Esophagus squamous epithelium (tissue), 5 donors: ENCODE results near the gene PLEK2. TPM values are rescaled to one million over a fixed set of nuclear protein-coding genes. Genes with fewer than 3 reads are reported as not detected.

Experiments
- DNase-seq: peaks from one replicate; lab custom pipeline; 2025; lab: John Stamatoyannopoulos, UW
- H3K27ac ChIP-seq, 4 donors: fragments of 200-600 bp; sonication (generic); one replicate each; pipeline ENCODE4 v1.5.1; 2016 to 2019; ENCODE audit warnings: mild to moderate bottlenecking in 1 of 4
- H3K27me3 ChIP-seq, 4 donors: fragments of 200-600 bp; sonication (generic); 1 replicate in 3 of 4; 2 replicates in 1 of 4; pipeline versions ENCODE4 v1.5.1 to v1.6.0; 2017 to 2021; ENCODE audit warnings: antibody characterized with exemption in 1 of 4
- H3K36me3 ChIP-seq, 3 donors: fragments of 200-600 bp; sonication (generic); one replicate each; pipeline ENCODE4 v1.5.1; 2016 to 2019
- H3K4me1 ChIP-seq, 3 donors: fragments of 200-600 bp; sonication (generic); one replicate each; pipeline ENCODE4 v1.5.1; 2017 to 2019
- H3K4me3 ChIP-seq, 4 donors: fragments of 200-600 bp; sonication (generic); 1 replicate in 3 of 4; 2 replicates in 1 of 4; pipeline ENCODE4 v1.5.1; 2016 to 2019; ENCODE audit warnings: mild to moderate bottlenecking in 2 of 4, moderate library complexity in 1 of 4
- H3K9me3 ChIP-seq, 3 donors: fragments of 200-600 bp; sonication (generic); one replicate each; pipeline ENCODE4 v1.5.1; 2016 to 2019
- CTCF ChIP-seq, 6 experiments: fragments of 450-650 bp in 4 of 6; fragments of 200-600 bp in 2 of 6; sonication (generic) in 2 of 6; IDR thresholded peaks; one replicate each; pipeline ENCODE4 v1.5.1; 2016 to 2019; ENCODE audit warnings: antibody characterized with exemption in 6 of 6, mild to moderate bottlenecking in 4 of 6, moderate library complexity in 4 of 6
- POLR2A ChIP-seq, 4 donors: fragments of 450-650 bp; IDR thresholded peaks; one replicate each; pipeline ENCODE4 v1.6.1; 2017; ENCODE audit warnings: antibody characterized with exemption in 4 of 4, mild to moderate bottlenecking in 4 of 4, moderate library complexity in 3 of 4
- WGBS, 2 donors: methylation state at CpG; one replicate each; pipeline ENCODE4 v1.1.5; 2018; 5-methylcytosine and 5-hydroxymethylcytosine counted together
- intact Hi-C: fragments of 100-400 bp; cut with DNase I; formaldehyde crosslinking; loops from one replicate; pipeline ENCODE4 v1.15.0; 2022
- total RNA-seq, 4 donors: library from RNA; depleted of rRNA; stranded (reverse); fragments of >200 nt; gene quantifications; one replicate each; pipeline ENCODE4 v1.1.0, GENCODE V29; 2016
- donor health status: DM: yes; HTN: yes; CAD: no.

PLEK2 gene
- total RNA-seq, 4 donors from 2014 or later, result 7.6 to 19.9 (median 13.1) TPM

- Histone ChIP-seq H3K27me3 (peaks cover 0 to 24% (median 0%) of the 10 kb centered on the region in 4 donors), H3K4me3 (no peak overlapping the region), H3K4me1 (peaks cover 4 to 15% (median 11%) of the 10 kb centered on the region in 3 donors), H3K27ac (no peak overlapping the region), H3K9me3 (no peaks in the 10 kb centered on the region), H3K36me3 (no peaks in the 10 kb centered on the region)
- intact Hi-C loops, result loop anchor here (10.0 kb wide), 1 partner anchor 141 kb away; no protein-coding TSS in a partner anchor
- DNase-seq, result no peak
- 45 to 61% methylated on average over 2 of the region's 2 CpGs for WGBS, 2 donors
- TF ChIP-seq CTCF (IDR thresholded peaks at IDR 0.05) (no peak), POLR2A (IDR thresholded peaks at IDR 0.05) (no peak)
Observed at GRCh38 chr14:67423424-67423823, 11.5 kb upstream of the PLEK2 start.

- no peaks in the 10 kb centered on the region for H3K36me3 ChIP-seq
- H3K4me3 ChIP-seq, result no peak overlapping the region
- intact Hi-C loops, result loop anchor here (10.0 kb wide), 1 partner anchor 143 kb away; no protein-coding TSS in a partner anchor
- TF ChIP-seq POLR2A (IDR thresholded peaks at IDR 0.05) (no peak), CTCF (IDR thresholded peaks at IDR 0.05) (no peak)
- no peak overlapping the region for H3K27ac ChIP-seq
- peaks cover 0 to 7% (median 7%) of the 10 kb centered on the region in 3 donors for H3K4me1 ChIP-seq
- H3K27me3 ChIP-seq, result peaks cover 0 to 20% (median 0%) of the 10 kb centered on the region in 4 donors
- H3K9me3 ChIP-seq, result no peaks in the 10 kb centered on the region
- 89 to 90% methylated on average over 8 to 9 of the region's 11 CpGs for WGBS, 2 donors
- DNase-seq, result no peak
Observed at GRCh38 chr14:67421356-67422224, 9.6 kb upstream of the PLEK2 start.

GRCh38 chr14:67420102-67420739 lies 8.3 kb upstream of the PLEK2 start:
- Histone ChIP-seq H3K4me3 (no peak overlapping the region), H3K36me3 (no peaks in the 10 kb centered on the region), H3K4me1 (peaks cover 0 to 7% (median 7%) of the 10 kb centered on the region in 3 donors), H3K27me3 (peaks cover 0 to 9% (median 0%) of the 10 kb centered on the region in 4 donors), H3K27ac (no peak overlapping the region), H3K9me3 (no peaks in the 10 kb centered on the region)
- 87% methylated on average over 9 of the region's 12 CpGs for WGBS, 2 donors
- intact Hi-C loops, result loop anchor here (10.0 kb wide), 1 partner anchor 145 kb away; no protein-coding TSS in a partner anchor
- peak in 3 of 6 experiments; percentile 6 to 44 (median 28) for TF ChIP-seq CTCF (IDR thresholded peaks at IDR 0.05)
- TF ChIP-seq POLR2A (IDR thresholded peaks at IDR 0.05), result no peak
- DNase-seq, result no peak

GRCh38 chr14:67418401-67419191 lies 6.6 kb upstream of the PLEK2 start:
- Histone ChIP-seq H3K9me3 (no peaks in the 10 kb centered on the region), H3K36me3 (no peaks in the 10 kb centered on the region), H3K4me3 (no peak overlapping the region), H3K4me1 (peaks cover 0 to 15% (median 7%) of the 10 kb centered on the region in 3 donors), H3K27ac (no peak overlapping the region), H3K27me3 (peaks cover 0 to 2% (median 0%) of the 10 kb centered on the region in 4 donors)
- intact Hi-C loops, result no loop called here
- WGBS, 2 donors, result 55 to 56% methylated on average over 9 to 11 of the region's 11 CpGs
- DNase-seq, result no peak
- TF ChIP-seq CTCF (IDR thresholded peaks at IDR 0.05), result no peak
- no peak for TF ChIP-seq POLR2A (IDR thresholded peaks at IDR 0.05)
